ENCODE measurements around the gene MAPRE2. TPM values are rescaled to one million over a fixed set of nuclear protein-coding genes. Genes with fewer than 3 reads are reported as not detected.

The MAPRE2 gene
- total RNA-seq, 2 donors from 2014 or later: 11.7 to 11.9 TPM

GRCh38 chr18:35174745-35175144 is 133.5 kb downstream of the MAPRE2 start:
- intact Hi-C loops (cut with DNase I): no loop called here
- Histone ChIP-seq H3K4me3 (no peak overlapping the region), H3K27me3 (no peaks in the 10 kb centered on the region), H3K4me1 (peaks cover 15% of the 10 kb centered on the region), H3K27ac (no peak overlapping the region), H3K9me3 (no peaks in the 10 kb centered on the region), H3K36me3 (replicated peaks in 1 of 2; ENCODE audit: insufficient read depth in 1 of 2, low read depth in 2 of 2) (no peaks in the 10 kb centered on the region)
- ATAC-seq (no peak), DNase-seq (no peak)
- WGBS, 2 donors: 66 to 93% methylated on average over 2 of the region's 2 CpGs
- TF ChIP-seq CTCF (IDR thresholded peaks at IDR 0.05) (no peak), POLR2A (IDR thresholded peaks at IDR 0.05) (no peak)

GRCh38 chr18:35176925-35177324 is 135.7 kb downstream of the MAPRE2 start:
- TF ChIP-seq POLR2A (IDR thresholded peaks at IDR 0.05) (no peak), CTCF (IDR thresholded peaks at IDR 0.05) (no peak)
- WGBS, 2 donors: 90 to 92% methylated on average over 3 of the region's 3 CpGs
- DNase-seq: no peak
- Histone ChIP-seq H3K27me3 (no peaks in the 10 kb centered on the region), H3K27ac (no peak overlapping the region), H3K36me3 (replicated peaks in 1 of 2; ENCODE audit: insufficient read depth in 1 of 2, low read depth in 2 of 2) (no peaks in the 10 kb centered on the region), H3K9me3 (no peaks in the 10 kb centered on the region), H3K4me3 (no peak overlapping the region), H3K4me1 (peaks cover 3% of the 10 kb centered on the region)
- intact Hi-C loops (cut with DNase I): no loop called here
- no peak for ATAC-seq

GRCh38 chr18:35178260-35178659 is 137.0 kb downstream of the MAPRE2 start:
- DNase-seq: no peak

GRCh38 chr18:35179906-35180305 is 138.7 kb downstream of the MAPRE2 start:
- DNase-seq (no peak), ATAC-seq (no peak)
- Histone ChIP-seq H3K9me3 (no peaks in the 10 kb centered on the region), H3K36me3 (replicated peaks in 1 of 2; ENCODE audit: insufficient read depth in 1 of 2, low read depth in 2 of 2) (no peaks in the 10 kb centered on the region), H3K4me1 (no peaks in the 10 kb centered on the region), H3K27ac (no peak overlapping the region), H3K4me3 (no peak overlapping the region), H3K27me3 (no peaks in the 10 kb centered on the region)
- intact Hi-C loops (cut with DNase I): no loop called here
- WGBS, 2 donors: 49 to 59% methylated on average over 4 of the region's 4 CpGs
- no peak for TF ChIP-seq POLR2A (IDR thresholded peaks at IDR 0.05)

More at GRCh38 chr18:35178260-35178659, 137.0 kb downstream of the MAPRE2 start:
- no peak for ATAC-seq
- H3K4me3 ChIP-seq: no peak overlapping the region
- H3K27ac ChIP-seq: no peak overlapping the region
- 93 to 94% methylated on average over 3 of the region's 3 CpGs for WGBS, 2 donors
- no peaks in the 10 kb centered on the region for H3K36me3 ChIP-seq (replicated peaks in 1 of 2; ENCODE audit: insufficient read depth in 1 of 2, low read depth in 2 of 2)
- TF ChIP-seq CTCF (IDR thresholded peaks at IDR 0.05): no peak
- no peak for TF ChIP-seq POLR2A (IDR thresholded peaks at IDR 0.05)
- no peaks in the 10 kb centered on the region for H3K4me1 ChIP-seq
- H3K9me3 ChIP-seq: no peaks in the 10 kb centered on the region
- no peaks in the 10 kb centered on the region for H3K27me3 ChIP-seq
- intact Hi-C loops (cut with DNase I): no loop called here

- no peaks in the 10 kb centered on the region for H3K27me3 ChIP-seq
Observed at GRCh38 chr18:35180455-35180854, 139.2 kb downstream of the MAPRE2 start.

More at GRCh38 chr18:35180455-35180854, 139.2 kb downstream of the MAPRE2 start:
- Histone ChIP-seq H3K36me3 (replicated peaks in 1 of 2; ENCODE audit: insufficient read depth in 1 of 2, low read depth in 2 of 2) (no peaks in the 10 kb centered on the region), H3K9me3 (no peaks in the 10 kb centered on the region), H3K27ac (no peak overlapping the region), H3K4me3 (no peak overlapping the region), H3K4me1 (no peaks in the 10 kb centered on the region)
- 60 to 76% methylated on average over 1 of the region's 1 CpG for WGBS, 2 donors
- TF ChIP-seq CTCF (IDR thresholded peaks at IDR 0.05): no peak
- TF ChIP-seq POLR2A (IDR thresholded peaks at IDR 0.05): no peak
- DNase-seq (no peak), ATAC-seq (no peak)
- intact Hi-C loops (cut with DNase I): no loop called here
